GM13976 (cell line): Measurements from ENCODE around the gene HAUS8.
A peak's percentile ranks its signal among the peaks of the same experiment; 100 is the strongest.

Experiments used
- DNase-seq: peaks from one replicate; pipeline ENCODE4 v3.0.0; 2012; ENCODE audit warnings: low spot score
- CTCF ChIP-seq: IDR thresholded peaks from 2 replicates; pipeline ENCODE4 v1.5.1; 2012; ENCODE audit warnings: borderline replicate concordance, mild to moderate bottlenecking; ENCODE audit not compliant: insufficient read depth; ENCODE audit errors: extremely low read depth, missing control alignments, control extremely low read depth
- in situ Hi-C: fragments of 300-500 bp; cut with MboI; formaldehyde crosslinking; loops from one replicate; pipeline ENCODE4 v1.12.0; 2022; ENCODE audit warnings: low sequenced_read_pairs, mixed read lengths, inconsistent platforms; ENCODE audit not compliant: unreplicated experiment

Gene HAUS8

GRCh38 chr19:17011485-17011884 lies 63.8 kb downstream of the HAUS8 start:
- in situ Hi-C loops, result no loop called here
- no peak for TF ChIP-seq CTCF
- no peak for DNase-seq

- in situ Hi-C loops, result no loop called here
- no peak for TF ChIP-seq CTCF
- DNase-seq, result no peak
Measured at GRCh38 chr19:17006579-17006978, 68.7 kb downstream of the HAUS8 start.

- TF ChIP-seq CTCF, result no peak
- no peak for DNase-seq
- in situ Hi-C loops, result no loop called here
Measured at GRCh38 chr19:17005000-17005399, 70.3 kb downstream of the HAUS8 start.

GRCh38 chr19:17004386-17004785 lies 70.9 kb downstream of the HAUS8 start:
- no peak for DNase-seq
- in situ Hi-C loops, result no loop called here
- no peak for TF ChIP-seq CTCF

- TF ChIP-seq CTCF, result no peak
- DNase-seq, result no peak
- in situ Hi-C loops, result no loop called here
Measured at GRCh38 chr19:17002455-17002854, 72.8 kb downstream of the HAUS8 start.

- TF ChIP-seq CTCF, result no peak
- DNase-seq, result peak; percentile 57
- in situ Hi-C loops, result no loop called here
Measured at GRCh38 chr19:17001603-17002183, 73.6 kb downstream of the HAUS8 start.
